SK-N-SH (cell line): Measurements from ENCODE around the gene EML3.

Experiments used
- EZH2phosphoT487 ChIP-seq: fragments of 200-600 bp; sonication (generic); IDR thresholded peaks from 2 replicates; pipeline ENCODE4 v1.6.1; 2017; ENCODE audit warnings: low read depth, mixed run types, mild to moderate bottlenecking, antibody characterized with exemption, moderate library complexity, borderline replicate concordance
- FOXJ3 ChIP-seq: sonication (generic); formaldehyde crosslinking; IDR thresholded peaks from 2 replicates; pipeline ENCODE4 v1.5.1; 2020; ENCODE audit warnings: mild to moderate bottlenecking, missing genetic modification reagents
- POLR2AphosphoS5 ChIP-seq: IDR thresholded peaks from 2 replicates; pipeline ENCODE4 v1.6.1; 2012; ENCODE audit warnings: low read depth, low read length
- TF ChIP-seq, protein P1 (sequence below): fragments of 200-600 bp; sonication (generic); IDR thresholded peaks from 2 replicates; pipeline ENCODE4 v1.6.1; 2017; ENCODE audit warnings: antibody characterized with exemption, mild to moderate bottlenecking, moderate library complexity
- TF ChIP-seq, protein P2 (sequence below): IDR thresholded peaks from 2 replicates; pipeline ENCODE4 v1.4.0; 2012; ENCODE audit warnings: low read depth, borderline replicate concordance

DNA sequence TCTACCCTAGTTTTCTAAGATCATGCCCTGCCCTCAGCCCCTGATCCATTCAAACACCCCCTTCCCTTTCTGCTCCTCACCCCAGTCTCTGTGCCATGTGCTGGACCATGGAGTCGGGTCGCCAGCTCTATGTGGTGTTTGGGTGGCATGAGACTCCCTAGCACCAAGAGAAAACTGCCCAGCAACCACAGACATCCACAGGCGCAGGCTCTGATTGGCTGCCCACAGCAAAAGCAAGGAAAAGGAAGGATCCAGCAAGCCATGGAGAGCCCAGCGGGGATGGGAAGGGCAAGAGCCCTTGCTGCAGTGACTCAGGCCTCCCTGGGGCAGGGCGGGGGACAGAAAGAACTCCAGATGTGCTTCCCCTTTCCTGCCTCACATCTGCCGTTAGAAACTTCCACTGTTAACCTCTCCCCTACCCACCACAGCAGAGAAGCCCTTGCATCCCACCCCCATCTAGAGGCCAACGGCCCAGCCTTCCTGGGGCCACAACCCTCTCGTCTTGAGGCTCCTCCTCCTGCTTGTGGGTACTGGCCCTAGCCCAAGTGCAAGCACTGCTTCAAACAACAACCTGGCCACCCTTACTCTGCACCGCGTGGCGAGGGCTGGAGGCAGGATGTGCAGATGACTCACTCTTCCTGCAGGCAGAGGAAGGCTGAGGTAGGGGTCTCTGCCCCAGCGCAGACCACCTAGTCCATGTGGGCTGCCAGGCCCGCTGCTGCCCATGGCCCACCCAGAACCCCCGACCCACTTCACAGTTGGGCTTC is 56.3 kb downstream of the EML3 start:
- TF ChIP-seq POLR2AphosphoS5 (peak; percentile 81), FOXJ3 (CRISPR knock-in tag) (no peak), EZH2phosphoT487 (no peak)
- TF ChIP-seq, protein P1, sequence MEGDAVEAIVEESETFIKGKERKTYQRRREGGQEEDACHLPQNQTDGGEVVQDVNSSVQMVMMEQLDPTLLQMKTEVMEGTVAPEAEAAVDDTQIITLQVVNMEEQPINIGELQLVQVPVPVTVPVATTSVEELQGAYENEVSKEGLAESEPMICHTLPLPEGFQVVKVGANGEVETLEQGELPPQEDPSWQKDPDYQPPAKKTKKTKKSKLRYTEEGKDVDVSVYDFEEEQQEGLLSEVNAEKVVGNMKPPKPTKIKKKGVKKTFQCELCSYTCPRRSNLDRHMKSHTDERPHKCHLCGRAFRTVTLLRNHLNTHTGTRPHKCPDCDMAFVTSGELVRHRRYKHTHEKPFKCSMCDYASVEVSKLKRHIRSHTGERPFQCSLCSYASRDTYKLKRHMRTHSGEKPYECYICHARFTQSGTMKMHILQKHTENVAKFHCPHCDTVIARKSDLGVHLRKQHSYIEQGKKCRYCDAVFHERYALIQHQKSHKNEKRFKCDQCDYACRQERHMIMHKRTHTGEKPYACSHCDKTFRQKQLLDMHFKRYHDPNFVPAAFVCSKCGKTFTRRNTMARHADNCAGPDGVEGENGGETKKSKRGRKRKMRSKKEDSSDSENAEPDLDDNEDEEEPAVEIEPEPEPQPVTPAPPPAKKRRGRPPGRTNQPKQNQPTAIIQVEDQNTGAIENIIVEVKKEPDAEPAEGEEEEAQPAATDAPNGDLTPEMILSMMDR, result no peak
- TF ChIP-seq, protein P2, sequence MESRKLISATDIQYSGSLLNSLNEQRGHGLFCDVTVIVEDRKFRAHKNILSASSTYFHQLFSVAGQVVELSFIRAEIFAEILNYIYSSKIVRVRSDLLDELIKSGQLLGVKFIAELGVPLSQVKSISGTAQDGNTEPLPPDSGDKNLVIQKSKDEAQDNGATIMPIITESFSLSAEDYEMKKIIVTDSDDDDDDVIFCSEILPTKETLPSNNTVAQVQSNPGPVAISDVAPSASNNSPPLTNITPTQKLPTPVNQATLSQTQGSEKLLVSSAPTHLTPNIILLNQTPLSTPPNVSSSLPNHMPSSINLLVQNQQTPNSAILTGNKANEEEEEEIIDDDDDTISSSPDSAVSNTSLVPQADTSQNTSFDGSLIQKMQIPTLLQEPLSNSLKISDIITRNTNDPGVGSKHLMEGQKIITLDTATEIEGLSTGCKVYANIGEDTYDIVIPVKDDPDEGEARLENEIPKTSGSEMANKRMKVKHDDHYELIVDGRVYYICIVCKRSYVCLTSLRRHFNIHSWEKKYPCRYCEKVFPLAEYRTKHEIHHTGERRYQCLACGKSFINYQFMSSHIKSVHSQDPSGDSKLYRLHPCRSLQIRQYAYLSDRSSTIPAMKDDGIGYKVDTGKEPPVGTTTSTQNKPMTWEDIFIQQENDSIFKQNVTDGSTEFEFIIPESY, result no peak
